GM10847 (cell line): ENCODE results near the gene GABRG3.

ENCODE experiments used
- POLR2A ChIP-seq: IDR thresholded peaks from 2 replicates; pipeline ENCODE4 v1.6.1; 2011; ENCODE audit not compliant: insufficient read length; ENCODE audit errors: extremely low read depth

Gene GABRG3

GRCh38 chr15:27339138-27339537 is 368.2 kb downstream of the GABRG3 start:
- TF ChIP-seq POLR2A: no peak

DNA sequence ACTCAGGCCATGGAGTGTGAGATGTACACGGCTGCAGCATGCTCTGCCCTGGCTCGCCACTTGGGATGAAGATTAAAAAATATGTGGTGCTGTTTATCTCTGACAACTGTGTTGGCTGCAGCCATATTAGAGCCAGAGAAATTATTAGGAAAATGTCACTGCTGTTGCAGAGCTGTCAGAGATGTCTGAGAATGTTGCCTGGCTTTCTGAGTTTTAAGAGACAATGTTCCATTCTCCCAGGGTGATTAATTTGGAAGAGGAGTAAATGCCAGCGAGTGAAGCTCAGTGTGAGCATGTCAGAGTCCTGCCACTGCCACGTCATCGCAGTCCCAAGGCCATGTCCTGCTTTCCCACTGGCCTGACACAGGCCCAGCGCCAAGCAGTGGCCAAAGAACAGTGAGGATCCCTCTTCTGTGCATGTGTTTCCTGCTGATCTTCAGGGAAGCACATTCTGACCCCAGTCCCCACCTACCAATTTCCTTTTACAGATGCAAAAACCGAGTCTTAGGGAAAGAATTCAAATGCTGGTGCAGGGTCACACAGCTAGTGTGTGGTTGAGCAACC is 370.9 kb downstream of the GABRG3 start:
- TF ChIP-seq POLR2A: no peak

DNA sequence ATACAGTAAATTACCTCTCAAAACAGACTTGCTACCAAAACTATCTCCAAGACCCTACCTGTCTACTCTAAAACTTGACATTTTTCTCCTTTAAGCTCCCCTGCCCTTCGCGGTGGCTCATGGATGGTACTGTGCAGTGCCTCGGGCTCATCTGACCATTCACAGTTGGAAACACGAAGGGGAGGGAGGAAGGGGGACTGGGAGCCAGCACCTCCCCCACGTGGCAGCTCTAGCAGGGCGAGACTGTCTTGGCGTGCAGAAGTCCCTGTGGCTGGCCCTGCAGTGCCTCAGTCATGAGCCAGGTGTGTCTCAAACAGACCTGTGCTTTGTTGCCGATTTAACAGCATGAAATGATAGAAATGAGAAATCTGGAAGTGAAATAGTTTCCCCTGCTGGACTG is 372.0 kb downstream of the GABRG3 start:
- no peak for TF ChIP-seq POLR2A

DNA sequence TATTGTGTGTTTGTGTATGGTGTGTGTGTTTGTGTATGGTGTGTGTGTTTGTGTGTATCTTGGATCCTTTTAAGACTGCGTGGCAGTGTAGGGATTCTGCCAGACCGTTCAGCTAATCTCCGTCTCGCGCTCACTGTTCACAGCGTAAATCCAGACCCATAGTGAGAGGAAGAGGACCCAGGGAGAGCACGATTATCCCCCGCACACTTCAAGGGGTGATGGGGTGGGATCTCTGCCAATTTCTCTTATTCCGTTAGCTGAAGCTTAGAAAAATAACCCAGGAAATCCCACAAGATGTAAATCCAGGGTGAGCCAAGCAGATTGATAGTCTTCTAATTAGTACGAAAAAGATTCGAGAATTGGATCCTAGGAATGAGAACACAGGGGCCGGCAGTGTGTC is 381.2 kb downstream of the GABRG3 start:
- TF ChIP-seq POLR2A: no peak

DNA sequence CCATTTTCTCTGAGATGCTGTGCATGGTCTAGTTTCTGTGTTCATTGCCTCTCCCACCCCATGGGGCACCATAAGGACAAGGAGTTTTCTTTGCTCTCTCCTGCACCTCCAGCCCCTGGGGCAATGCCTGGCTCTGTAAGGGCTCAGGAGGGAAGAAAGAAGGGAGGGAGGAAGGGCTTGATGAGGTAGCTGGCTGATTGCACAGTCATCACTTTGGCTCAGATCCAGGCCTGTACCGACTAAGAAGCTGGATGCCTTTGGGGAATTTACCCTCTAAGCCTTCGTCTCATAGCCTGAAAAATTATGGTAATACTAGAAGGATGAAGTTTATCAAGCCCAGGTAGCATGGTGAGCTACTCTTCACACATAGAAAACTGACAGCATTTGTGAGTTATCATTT is 382.9 kb downstream of the GABRG3 start:
- no peak for TF ChIP-seq POLR2A

DNA sequence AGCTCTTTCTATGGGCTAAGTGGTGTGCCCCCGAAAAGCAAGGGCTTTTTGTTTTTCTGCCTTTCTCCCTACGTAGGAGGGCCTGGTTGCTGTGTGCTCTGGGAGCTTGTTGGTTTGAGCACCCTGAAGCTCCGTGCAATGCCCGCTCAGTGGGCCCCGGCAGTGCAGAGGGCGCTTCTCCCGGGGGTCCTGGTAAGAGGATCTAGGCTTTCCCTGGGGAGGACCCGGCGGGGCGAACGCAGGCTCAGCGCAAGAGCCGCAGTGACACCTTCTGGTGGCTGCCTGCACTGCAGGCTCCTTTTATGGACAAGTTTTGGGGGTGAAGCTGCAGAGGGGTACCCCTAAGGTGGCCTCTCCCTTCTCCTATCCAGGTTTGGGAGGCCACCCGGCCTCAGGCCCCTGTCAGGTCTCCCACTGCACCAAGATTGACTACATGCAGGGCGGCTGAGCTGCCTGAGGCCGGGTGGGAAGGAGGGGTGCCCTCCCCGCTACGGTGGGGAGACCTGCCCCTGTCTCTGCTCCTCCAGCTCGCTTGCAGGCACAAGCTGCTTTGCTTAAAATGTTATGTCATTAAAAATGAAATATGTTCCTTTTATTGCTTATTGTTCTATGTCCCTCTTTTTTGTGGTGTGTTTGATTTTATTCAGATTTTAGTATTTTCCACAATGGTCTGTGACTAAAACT is 387.9 kb downstream of the GABRG3 start:
- no peak for TF ChIP-seq POLR2A

DNA sequence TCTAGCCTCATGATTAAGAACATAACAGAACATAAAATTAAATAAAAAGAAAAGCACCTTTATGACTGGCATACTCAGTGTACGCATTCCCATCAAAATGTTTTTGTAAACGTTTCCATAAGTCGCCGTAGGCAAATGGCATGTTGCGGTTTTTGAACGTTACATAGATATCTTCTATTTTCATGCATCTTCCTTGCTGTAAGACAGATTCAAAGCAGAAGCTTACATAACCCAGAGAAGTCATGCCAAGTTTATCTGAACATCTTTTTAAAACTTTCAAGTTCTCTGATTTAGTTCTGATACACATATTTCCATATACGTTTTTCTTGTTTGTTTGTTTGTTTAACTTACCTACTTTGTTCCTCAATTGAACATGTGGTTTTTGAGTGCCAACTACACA is 388.6 kb downstream of the GABRG3 start:
- no peak for TF ChIP-seq POLR2A

- no peak for TF ChIP-seq POLR2A
These were observed 389.3 kb downstream of the GABRG3 start for GRCh38 chr15:27360316-27360715.

DNA sequence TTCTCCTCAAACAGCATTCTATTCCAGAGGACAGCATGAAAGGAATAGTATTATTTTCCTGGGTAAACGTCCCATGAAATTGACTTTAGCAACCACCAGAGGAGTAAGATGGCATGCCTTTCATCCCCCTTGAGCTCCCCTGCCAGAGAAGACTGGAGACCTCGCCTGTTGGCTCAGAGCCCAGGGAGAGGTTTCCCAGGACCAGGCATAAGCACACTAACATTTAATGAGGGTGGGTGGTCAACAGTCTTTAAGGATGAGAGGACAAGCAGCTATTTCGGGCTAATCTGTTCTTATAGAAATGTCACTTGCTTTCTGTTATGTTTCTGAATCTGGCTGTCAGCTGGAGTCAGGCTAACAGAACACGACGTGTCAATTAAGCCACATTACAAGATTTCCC is 390.5 kb downstream of the GABRG3 start:
- TF ChIP-seq POLR2A: no peak

DNA sequence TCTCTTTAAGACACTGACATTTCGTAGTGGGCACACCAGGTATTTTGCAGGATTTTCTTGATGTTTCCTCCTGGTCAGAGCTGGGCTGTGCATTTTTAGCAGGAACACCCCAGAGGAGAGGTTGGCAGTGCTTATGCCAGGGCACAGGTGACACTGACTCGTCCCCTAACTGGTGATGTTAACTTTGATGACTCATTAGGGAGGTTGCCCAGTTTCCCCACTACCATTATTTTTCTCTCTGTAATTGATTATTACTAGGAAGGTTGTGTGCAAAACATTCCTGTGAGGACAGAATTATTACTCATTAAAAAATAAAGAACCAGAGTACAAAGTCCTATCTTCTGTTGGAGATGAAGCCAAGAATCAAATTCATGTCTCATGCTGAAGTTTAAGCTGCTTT is 394.5 kb downstream of the GABRG3 start:
- no peak for TF ChIP-seq POLR2A

DNA sequence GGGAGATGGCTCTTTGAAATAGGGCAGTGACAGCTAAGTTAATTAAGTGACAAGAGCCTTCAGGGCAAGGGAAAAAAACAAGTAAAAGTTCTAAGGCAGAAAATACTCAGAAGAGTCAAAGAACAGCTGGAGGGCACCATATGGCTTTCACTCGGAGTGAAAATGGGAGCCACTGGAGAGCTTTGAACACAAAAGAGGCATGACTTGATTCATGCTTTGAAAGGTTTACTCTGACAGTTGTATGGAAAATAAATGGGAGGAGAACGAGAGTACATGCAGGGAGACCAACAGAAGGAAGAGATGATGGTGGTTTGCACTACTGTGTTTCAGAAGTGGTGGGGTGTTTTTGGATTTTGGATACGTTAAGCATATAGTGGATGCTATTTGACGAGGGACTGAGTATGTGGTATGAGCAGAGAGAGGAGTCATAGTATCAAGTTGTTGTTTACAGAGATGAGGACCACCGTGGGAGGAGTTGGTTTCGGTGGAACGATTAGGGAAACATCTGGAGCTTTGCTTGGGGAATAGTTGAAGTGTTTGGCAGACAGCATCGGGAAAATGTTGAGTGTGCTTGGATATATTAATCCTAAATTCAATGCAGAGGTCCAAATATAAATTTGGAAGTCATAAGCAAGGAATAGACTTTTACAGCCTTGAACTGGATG is 411.5 kb downstream of the GABRG3 start:
- no peak for TF ChIP-seq POLR2A

DNA sequence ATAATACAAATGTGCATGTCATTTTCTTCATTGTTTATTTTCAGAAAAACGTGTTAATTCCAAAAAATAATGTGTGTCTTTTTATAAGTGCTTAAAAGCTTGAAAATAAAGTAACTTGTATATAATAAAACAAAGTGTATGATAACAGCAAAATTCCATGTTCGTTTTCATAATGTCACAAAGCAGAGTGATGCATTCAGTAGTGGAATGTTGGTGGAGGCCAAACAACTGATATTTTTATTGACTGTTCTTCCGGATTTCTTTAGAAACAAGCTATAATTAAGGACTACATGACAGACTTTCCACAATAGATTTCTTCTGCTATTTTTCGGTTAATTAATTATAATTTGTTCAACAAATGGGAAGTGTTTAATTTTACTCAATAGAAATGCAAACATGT is 412.7 kb downstream of the GABRG3 start:
- no peak for TF ChIP-seq POLR2A

- no peak for TF ChIP-seq POLR2A
These were observed 421.2 kb downstream of the GABRG3 start for GRCh38 chr15:27392163-27392562.

DNA sequence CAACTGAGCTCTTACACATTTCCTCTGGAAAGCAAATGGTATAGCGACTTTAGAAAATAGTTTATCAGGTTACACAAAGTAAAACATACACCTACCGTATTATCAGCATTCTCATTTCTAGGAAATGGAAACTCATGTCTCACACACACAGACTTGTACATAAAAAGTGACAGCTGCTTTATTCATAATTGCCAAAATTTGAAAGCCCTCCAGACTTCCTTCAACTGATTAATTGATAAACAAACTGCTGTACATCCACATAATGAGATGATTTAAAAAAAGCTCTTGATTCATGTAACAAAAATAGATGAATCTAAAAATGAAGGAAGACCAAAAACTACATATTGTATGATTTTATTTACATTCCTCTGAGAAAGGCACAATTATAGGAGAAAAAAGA is 425.5 kb downstream of the GABRG3 start:
- TF ChIP-seq POLR2A: no peak

- no peak for TF ChIP-seq POLR2A
These were observed 426.0 kb downstream of the GABRG3 start for GRCh38 chr15:27396996-27397395.

DNA sequence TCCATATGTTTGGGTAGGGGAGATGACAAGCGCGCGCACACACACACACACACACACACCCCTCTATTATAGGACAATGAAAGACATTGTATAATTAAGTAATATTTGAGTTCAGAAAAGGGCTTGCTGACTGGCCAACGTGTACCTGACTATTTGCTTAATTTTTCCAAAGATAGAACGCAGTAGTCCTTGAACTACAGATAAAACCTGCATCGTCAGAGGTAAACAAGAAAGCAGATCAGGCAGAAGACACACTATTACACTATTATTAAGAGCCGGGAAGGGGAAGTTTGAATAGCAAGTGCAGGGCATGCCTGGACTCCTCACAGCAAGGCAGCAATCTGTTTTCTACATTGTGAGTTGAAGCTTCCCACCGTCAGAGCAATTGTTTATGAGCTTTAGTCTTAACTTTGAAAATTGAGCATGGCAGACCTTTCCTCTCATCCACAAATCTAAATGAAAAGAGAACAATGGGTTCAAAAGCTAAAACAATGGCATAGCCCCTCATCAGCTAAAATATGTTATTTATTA is 427.7 kb downstream of the GABRG3 start:
- TF ChIP-seq POLR2A: no peak

- TF ChIP-seq POLR2A: no peak
These were observed 428.3 kb downstream of the GABRG3 start for GRCh38 chr15:27399241-27399640.

- no peak for TF ChIP-seq POLR2A
These were observed 430.5 kb downstream of the GABRG3 start for GRCh38 chr15:27401471-27401870.
